Measurements from ENCODE around the gene BICD2. TPM values are rescaled to one million over a fixed set of nuclear protein-coding genes. Genes with fewer than 3 reads are reported as not detected.

The BICD2 gene
- total RNA-seq, 2 experiments from 2014 or later, result 19.2 to 20.5 TPM

- Mint-ChIP-seq H3K4me1 (peaks cover 14% of the 10 kb centered on the region), H3K27ac (no peak overlapping the region), H3K27me3 (no peaks in the 10 kb centered on the region), H3K4me3 (no peak overlapping the region), H3K36me3 (no peaks in the 10 kb centered on the region), H3K9me3 (no peaks in the 10 kb centered on the region)
- DNase-seq, result no peak
Measured at GRCh38 chr9:92730897-92731296, 33.7 kb downstream of the BICD2 start.

GRCh38 chr9:92729735-92730155 lies 34.9 kb downstream of the BICD2 start:
- no peak for DNase-seq
- H3K36me3 Mint-ChIP-seq, result no peaks in the 10 kb centered on the region
- H3K4me1 Mint-ChIP-seq, result peaks cover 10% of the 10 kb centered on the region
- no peaks in the 10 kb centered on the region for H3K27me3 Mint-ChIP-seq
- H3K27ac Mint-ChIP-seq, result no peak overlapping the region
- no peaks in the 10 kb centered on the region for H3K9me3 Mint-ChIP-seq
- no peak overlapping the region for H3K4me3 Mint-ChIP-seq

GRCh38 chr9:92728831-92729734 lies 35.5 kb downstream of the BICD2 start:
- H3K27me3 Mint-ChIP-seq, result no peaks in the 10 kb centered on the region
- no peaks in the 10 kb centered on the region for H3K36me3 Mint-ChIP-seq
- no peak overlapping the region for H3K4me3 Mint-ChIP-seq
- H3K27ac Mint-ChIP-seq, result peak overlapping the region; percentile 19
- DNase-seq, result no peak
- H3K4me1 Mint-ChIP-seq, result peaks cover 10% of the 10 kb centered on the region
- H3K9me3 Mint-ChIP-seq, result no peaks in the 10 kb centered on the region

DNA sequence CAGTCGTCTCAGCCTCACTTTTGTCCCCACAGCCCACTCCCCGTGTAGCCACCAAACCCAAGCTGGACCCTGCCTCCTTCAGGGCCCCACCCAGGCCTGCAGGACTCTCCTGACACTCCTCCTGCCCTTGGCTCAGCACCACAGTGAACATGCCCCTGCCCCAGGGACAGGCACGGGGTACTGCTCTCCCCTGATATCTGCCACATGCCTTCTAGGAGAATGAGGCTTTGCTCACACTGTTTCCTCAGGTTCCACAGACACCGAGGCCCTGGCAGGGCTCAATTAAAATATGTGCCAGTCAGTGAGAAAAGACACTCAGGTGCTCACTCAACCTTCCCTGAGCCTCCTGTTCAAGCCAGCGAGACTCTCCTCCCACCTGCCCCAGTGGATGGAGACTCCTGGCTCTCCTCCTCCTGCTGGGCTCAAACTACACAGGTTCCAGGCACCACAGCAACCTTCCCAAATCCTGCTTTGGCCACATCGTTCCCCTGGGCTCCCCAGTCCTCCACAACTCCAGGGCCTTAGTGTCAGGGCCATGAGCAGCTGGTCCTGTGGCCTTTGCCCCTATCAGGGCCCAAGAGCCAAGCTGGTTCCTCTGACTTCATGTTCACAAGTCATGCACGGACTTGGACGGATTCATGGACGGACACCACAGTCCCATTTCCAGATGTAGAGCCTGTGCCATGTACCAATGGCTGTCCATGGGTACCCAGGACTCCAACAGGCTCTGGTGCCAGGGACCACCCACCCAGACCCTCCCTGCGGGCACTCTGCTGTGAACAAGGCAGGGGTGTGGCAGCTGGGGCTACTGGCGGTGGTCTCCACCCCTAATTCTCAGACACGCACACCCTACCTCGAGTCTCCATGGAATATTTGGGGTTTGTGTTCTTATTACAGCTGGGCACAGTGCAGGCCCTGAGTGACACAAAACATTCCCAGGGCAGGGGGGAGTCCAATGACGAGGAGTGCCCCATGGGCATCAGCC lies 36.6 kb downstream of the BICD2 start:
- peaks cover 9% of the 10 kb centered on the region for H3K4me1 Mint-ChIP-seq
- H3K36me3 Mint-ChIP-seq, result no peaks in the 10 kb centered on the region
- H3K27ac Mint-ChIP-seq, result no peak overlapping the region
- H3K27me3 Mint-ChIP-seq, result no peaks in the 10 kb centered on the region
- H3K9me3 Mint-ChIP-seq, result no peaks in the 10 kb centered on the region
- no peak overlapping the region for H3K4me3 Mint-ChIP-seq
- DNase-seq, result no peak

DNA sequence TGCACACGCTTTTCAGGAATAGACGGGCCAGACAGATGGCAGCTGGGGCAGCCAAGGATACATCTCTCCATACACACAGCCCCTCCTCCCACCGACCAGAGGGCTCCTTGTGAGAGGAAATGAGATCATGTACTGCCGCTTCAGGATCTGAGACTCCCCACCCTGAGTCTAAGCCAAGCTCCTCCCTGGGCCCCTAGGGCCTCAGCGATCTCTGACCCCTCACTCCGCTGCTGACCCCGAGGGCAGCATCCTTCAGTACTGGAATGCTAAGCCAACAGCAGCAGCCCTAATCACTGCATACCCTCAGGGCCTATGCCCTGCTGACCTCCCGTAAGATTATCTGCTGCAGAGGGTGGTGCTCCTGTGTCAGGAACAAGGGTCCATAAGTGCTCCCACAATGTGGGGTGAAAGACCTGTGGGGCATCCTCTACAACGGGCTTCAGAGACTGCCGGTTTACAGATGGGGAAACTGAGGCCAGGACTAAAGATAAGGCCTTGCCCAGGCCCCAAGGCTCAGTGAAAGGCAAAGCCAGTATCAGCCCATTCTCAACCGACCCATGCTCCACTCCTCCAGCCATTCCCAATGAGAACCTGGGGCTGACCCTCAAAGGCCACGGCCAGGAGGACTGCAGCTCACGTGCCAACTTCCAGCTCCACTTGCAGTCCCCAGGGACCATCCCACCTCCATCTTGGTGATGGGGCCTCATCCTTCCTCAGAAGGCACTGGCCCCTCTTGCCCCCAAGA lies 37.5 kb downstream of the BICD2 start:
- Mint-ChIP-seq H3K27ac (no peak overlapping the region), H3K4me1 (peaks cover 6% of the 10 kb centered on the region), H3K36me3 (no peaks in the 10 kb centered on the region), H3K4me3 (no peak overlapping the region), H3K9me3 (no peaks in the 10 kb centered on the region), H3K27me3 (no peaks in the 10 kb centered on the region)
- DNase-seq, result no peak

DNA sequence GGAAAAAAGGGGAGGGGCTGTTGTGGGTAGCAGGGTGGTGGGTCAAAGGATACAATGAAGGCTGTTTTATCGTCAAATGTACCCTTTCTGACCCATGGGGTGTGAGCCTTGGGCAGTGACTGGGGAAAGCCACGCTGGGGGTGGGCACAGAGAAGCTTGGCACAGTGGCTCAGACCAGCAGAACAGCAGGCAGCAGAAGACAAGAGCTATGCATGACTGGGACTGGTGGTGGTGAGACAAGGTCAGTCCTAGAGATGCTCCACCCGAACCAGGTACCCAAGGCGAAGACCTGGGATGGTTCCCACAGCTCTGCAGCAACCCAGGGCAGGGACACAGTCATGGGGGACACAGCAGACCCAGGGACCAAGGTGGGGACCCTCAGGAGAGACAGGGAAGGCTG lies 38.3 kb downstream of the BICD2 start:
- Mint-ChIP-seq H3K27ac (no peak overlapping the region), H3K9me3 (no peaks in the 10 kb centered on the region), H3K27me3 (no peaks in the 10 kb centered on the region), H3K4me3 (no peak overlapping the region), H3K4me1 (peaks cover 3% of the 10 kb centered on the region), H3K36me3 (no peaks in the 10 kb centered on the region)
- DNase-seq, result no peak

- H3K4me3 Mint-ChIP-seq, result no peak overlapping the region
- H3K27me3 Mint-ChIP-seq, result no peaks in the 10 kb centered on the region
- peaks cover 3% of the 10 kb centered on the region for H3K4me1 Mint-ChIP-seq
- H3K36me3 Mint-ChIP-seq, result no peaks in the 10 kb centered on the region
- H3K9me3 Mint-ChIP-seq, result no peaks in the 10 kb centered on the region
- no peak for DNase-seq
- H3K27ac Mint-ChIP-seq, result no peak overlapping the region
Measured at GRCh38 chr9:92725766-92726165, 38.9 kb downstream of the BICD2 start.

DNA sequence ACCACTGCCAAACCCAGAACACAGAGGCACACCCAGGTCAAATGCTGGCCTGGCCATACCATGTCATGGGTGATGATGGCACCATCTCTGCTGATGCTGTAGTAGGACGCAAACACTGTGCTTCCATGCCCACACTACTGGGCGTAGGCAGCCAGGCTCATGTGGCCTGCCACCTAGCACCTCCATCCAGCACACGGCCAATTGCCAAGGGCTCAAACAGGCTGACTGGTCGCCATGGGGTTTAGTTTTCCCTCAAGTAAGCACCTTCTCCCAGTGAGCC lies 39.4 kb downstream of the BICD2 start:
- no peak for DNase-seq
- Mint-ChIP-seq H3K27me3 (no peaks in the 10 kb centered on the region), H3K27ac (no peak overlapping the region), H3K4me3 (no peak overlapping the region), H3K36me3 (no peaks in the 10 kb centered on the region), H3K9me3 (no peaks in the 10 kb centered on the region), H3K4me1 (peaks cover 3% of the 10 kb centered on the region)

DNA sequence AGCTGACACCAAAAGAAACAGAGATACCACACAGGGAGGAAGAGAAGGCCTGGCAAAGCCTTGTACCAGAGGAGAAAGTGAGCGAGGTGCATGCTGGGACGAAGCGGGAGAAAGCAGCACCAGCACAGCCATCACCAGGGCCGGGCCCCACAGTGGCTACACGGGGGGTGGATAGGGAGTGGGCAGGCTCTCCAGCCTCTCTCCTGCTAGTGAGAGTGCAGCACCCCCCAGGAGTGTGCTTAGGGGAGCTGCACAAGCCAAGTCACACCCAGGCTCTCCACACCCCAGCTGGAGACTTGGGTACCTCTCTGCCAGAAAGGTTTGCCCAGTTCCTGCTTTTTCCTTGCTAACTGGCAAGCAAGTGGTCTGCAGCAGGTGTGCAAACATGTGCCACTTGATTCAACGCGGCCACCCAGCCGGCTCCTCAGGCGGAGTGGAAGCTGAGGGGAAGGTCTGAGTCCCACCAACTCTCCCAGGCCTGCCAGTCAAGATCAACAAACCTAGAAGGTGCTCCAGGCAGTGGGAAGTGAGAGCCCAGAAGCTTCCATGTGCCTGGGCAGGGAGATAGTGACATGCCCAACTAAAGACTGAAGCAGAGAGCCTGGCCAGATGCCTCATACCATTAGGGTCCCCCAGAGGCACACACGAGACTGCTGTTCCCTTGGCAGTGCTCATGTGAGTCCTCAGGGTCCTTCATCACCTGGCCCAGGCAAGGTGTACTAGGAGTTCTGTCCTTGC lies 39.9 kb downstream of the BICD2 start:
- H3K9me3 Mint-ChIP-seq, result no peaks in the 10 kb centered on the region
- H3K27me3 Mint-ChIP-seq, result no peaks in the 10 kb centered on the region
- H3K36me3 Mint-ChIP-seq, result no peaks in the 10 kb centered on the region
- H3K27ac Mint-ChIP-seq, result no peak overlapping the region
- DNase-seq, result no peak
- H3K4me3 Mint-ChIP-seq, result no peak overlapping the region
- H3K4me1 Mint-ChIP-seq, result peaks cover 3% of the 10 kb centered on the region

DNA sequence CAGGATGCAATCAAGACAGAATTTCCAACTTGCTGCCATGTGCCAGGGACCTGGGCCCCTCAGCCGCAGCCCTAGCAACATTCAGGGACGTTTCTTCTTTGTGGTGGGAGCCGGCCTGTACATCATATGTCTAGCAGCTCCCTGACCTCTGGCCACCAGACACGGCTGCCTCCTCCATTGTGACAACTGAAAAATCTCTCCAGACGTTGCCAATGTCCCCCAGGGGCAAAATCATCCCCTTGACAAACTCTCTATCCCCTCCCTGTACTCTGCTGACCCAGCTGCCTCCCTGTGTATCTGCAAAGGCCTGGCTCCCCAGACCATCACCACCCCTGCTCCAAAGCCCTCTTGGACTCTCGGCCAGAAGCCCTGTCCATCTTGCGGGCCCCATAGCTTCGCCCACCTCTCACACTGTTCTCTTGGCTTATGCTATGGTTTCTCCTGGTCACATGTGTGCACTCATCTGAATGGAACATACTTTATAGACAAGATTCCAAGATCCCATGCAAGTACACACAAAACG lies 40.8 kb downstream of the BICD2 start:
- peaks cover 3% of the 10 kb centered on the region for H3K4me1 Mint-ChIP-seq
- H3K4me3 Mint-ChIP-seq, result no peak overlapping the region
- no peak overlapping the region for H3K27ac Mint-ChIP-seq
- no peaks in the 10 kb centered on the region for H3K9me3 Mint-ChIP-seq
- H3K27me3 Mint-ChIP-seq, result no peaks in the 10 kb centered on the region
- H3K36me3 Mint-ChIP-seq, result no peaks in the 10 kb centered on the region
- no peak for DNase-seq

DNA sequence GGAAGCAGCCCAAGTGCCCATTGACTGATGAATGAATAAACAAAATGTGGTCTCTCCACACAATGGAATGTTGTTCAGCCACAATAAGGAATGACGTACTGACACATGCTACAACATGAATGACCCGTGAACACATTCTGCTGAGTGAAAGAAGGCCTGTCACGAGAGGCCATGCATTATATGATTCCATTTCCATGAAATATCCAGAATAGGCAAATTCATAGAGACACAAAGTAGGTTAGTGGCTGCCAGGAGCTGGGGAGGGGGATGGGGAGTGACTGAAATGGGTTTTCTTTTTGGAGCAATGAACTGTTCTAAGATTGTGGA lies 41.4 kb downstream of the BICD2 start:
- H3K9me3 Mint-ChIP-seq, result no peaks in the 10 kb centered on the region
- peaks cover 3% of the 10 kb centered on the region for H3K4me1 Mint-ChIP-seq
- no peaks in the 10 kb centered on the region for H3K27me3 Mint-ChIP-seq
- DNase-seq, result no peak
- H3K4me3 Mint-ChIP-seq, result no peak overlapping the region
- H3K36me3 Mint-ChIP-seq, result no peaks in the 10 kb centered on the region
- no peak overlapping the region for H3K27ac Mint-ChIP-seq

DNA sequence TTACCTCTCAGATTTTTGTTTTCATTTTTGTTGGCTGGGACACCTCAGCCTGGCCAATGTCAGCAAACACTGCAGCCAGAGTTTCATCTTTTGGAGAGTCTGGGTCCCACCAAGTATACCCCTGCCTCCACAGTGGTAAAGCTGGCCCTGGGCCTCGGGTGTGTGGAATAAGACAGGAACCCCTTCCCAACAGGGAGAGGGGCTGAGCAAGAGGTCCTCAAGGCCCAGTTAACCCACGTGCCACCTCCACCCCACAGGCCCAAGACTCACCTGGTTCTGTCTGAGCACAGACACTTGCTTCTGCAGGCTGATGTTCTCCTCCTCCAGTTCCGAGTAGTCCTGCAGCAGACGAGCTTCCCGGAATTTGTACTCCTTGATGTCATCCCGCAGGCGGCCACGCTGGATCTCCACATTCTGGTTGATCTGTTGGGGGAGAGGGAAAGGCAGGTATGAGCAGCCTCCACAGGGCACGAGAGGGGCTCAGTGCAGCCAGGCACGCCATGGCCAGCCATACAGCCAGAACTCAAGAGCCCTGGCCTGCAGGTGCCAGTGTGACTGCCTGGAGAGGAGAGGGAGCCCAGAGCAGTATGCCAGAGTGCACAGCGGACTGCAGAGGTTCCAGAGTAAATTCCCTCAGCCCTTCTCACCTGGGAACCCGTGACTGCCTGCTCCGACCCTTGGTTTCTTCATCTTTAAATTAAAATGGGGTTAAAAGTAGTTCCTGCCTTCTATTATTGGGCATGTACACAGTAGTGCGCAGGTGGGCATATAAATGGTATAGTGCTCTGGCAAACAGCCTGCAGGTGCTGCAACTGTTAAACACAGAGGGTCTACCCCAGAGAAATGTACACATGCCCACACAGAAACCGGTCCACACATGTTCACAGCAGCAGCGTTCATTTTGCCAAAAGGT lies 42.0 kb downstream of the BICD2 start:
- H3K4me3 Mint-ChIP-seq, result no peak overlapping the region
- DNase-seq, result no peak
- H3K9me3 Mint-ChIP-seq, result no peaks in the 10 kb centered on the region
- no peaks in the 10 kb centered on the region for H3K27me3 Mint-ChIP-seq
- H3K27ac Mint-ChIP-seq, result no peak overlapping the region
- H3K4me1 Mint-ChIP-seq, result peaks cover 2% of the 10 kb centered on the region
- no peaks in the 10 kb centered on the region for H3K36me3 Mint-ChIP-seq

DNA sequence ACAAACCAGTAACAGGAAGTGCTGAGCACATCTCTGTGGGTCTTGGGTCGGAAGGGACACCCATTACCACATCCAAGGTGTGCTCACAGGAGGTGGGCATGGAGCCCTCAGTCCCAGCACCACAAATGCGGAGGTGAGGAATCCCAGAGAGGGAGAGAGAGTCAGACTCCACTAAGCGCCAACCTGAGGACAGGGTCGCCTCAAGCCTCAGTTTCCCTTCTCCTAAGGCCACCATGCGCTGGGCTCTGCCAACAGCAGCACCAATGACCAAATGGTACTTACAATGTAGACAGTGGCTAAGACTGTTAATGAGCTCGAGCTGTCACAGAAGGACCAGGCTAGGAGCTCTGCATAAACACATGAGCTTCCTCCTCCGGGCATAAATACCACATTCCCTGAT lies 43.1 kb downstream of the BICD2 start:
- Mint-ChIP-seq H3K36me3 (no peaks in the 10 kb centered on the region), H3K4me3 (no peak overlapping the region), H3K4me1 (peaks cover 4% of the 10 kb centered on the region), H3K27me3 (no peaks in the 10 kb centered on the region), H3K27ac (no peak overlapping the region), H3K9me3 (no peaks in the 10 kb centered on the region)
- DNase-seq, result no peak
